Endothelial cell of umbilical vein (primary cell): ENCODE data around the gene ABCA9.

ENCODE experiments used
- EZH2 ChIP-seq: IDR thresholded peaks from 2 replicates; pipeline ENCODE4 v1.6.1; 2012; ENCODE audit warnings: borderline replicate concordance, low read depth, mild to moderate bottlenecking, moderate library complexity, low read length, inconsistent platforms; ENCODE audit not compliant: severe bottlenecking
- POLR2A ChIP-seq: IDR thresholded peaks from 2 replicates; pipeline ENCODE4 v1.6.1; 2012; ENCODE audit warnings: low read depth, mild to moderate bottlenecking, control low read depth, low read length
- TF ChIP-seq, protein P1 (sequence below), 2 donors: IDR thresholded peaks; 1 replicate in 1 of 2; 2 replicates in 1 of 2; pipeline ENCODE4 v1.5.1; 2011; ENCODE audit warnings: low read length in 2 of 2, mild to moderate bottlenecking in 2 of 2, moderate library complexity in 2 of 2, control low read depth in 1 of 2, inconsistent platforms in 1 of 2, low read depth in 1 of 2; ENCODE audit not compliant: insufficient read depth in 1 of 2; ENCODE audit errors: extremely low read depth in 1 of 2

DNA sequence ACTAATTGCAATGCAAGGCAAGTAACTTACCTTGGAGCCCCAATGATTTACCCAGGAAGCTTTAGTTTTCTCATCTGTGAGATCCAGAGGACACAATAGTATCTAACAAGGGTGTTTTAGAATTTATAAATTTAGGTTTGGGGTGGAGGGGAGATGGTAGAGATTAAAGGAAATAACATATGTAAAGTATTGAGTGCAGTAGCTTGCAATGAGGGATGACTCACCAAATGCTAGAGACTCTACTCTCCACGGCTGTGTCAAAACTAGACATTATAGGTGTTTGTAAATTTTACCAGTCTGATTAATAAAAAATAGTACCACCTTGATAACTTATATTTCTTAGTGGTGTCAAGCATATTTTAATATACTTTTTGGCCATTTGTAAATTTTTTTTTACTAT, 3.7 kb upstream of the ABCA9 start:
- TF ChIP-seq EZH2 (no peak), POLR2A (no peak)
- TF ChIP-seq, protein P1, sequence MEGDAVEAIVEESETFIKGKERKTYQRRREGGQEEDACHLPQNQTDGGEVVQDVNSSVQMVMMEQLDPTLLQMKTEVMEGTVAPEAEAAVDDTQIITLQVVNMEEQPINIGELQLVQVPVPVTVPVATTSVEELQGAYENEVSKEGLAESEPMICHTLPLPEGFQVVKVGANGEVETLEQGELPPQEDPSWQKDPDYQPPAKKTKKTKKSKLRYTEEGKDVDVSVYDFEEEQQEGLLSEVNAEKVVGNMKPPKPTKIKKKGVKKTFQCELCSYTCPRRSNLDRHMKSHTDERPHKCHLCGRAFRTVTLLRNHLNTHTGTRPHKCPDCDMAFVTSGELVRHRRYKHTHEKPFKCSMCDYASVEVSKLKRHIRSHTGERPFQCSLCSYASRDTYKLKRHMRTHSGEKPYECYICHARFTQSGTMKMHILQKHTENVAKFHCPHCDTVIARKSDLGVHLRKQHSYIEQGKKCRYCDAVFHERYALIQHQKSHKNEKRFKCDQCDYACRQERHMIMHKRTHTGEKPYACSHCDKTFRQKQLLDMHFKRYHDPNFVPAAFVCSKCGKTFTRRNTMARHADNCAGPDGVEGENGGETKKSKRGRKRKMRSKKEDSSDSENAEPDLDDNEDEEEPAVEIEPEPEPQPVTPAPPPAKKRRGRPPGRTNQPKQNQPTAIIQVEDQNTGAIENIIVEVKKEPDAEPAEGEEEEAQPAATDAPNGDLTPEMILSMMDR (IDR thresholded peaks at IDR 0.05; ENCODE audit: extremely low read depth in 1 of 2, insufficient read depth in 1 of 2, low read depth in 1 of 2, low read length in 2 of 2), result no peak
